ENCODE measurements around the gene ZNF516.

Gene ZNF516

GRCh38 chr18:76322686-76323085 is 172.4 kb downstream of the ZNF516 start:
- Histone ChIP-seq H3K27me3 (replicated peaks) (no peaks in the 10 kb centered on the region), H3K4me3 (ENCODE audit: low read depth, low read length) (no peak overlapping the region), H3K27ac (no peak overlapping the region), H3K36me3 (replicated peaks) (no peaks in the 10 kb centered on the region)
- in situ Hi-C loops (cut with HindIII; ENCODE audit: low pct_ligation_motif_present, low sequenced_read_pairs) = no loop called here
- no peak for DNase-seq
- no peak for TF ChIP-seq CTCF (IDR thresholded peaks at IDR 0.05; ENCODE audit: low read depth, low read length, missing control alignments)

- no peak overlapping the region for H3K27ac ChIP-seq
- no peaks in the 10 kb centered on the region for H3K36me3 ChIP-seq (replicated peaks)
- no peak for TF ChIP-seq CTCF (IDR thresholded peaks at IDR 0.05; ENCODE audit: low read depth, low read length, missing control alignments)
- DNase-seq = no peak
- no peak overlapping the region for H3K4me3 ChIP-seq (ENCODE audit: low read depth, low read length)
- no peaks in the 10 kb centered on the region for H3K27me3 ChIP-seq (replicated peaks)
- in situ Hi-C loops (cut with HindIII; ENCODE audit: low pct_ligation_motif_present, low sequenced_read_pairs) = no loop called here
These were observed 175.7 kb downstream of the ZNF516 start for GRCh38 chr18:76319366-76319765.

GRCh38 chr18:76318607-76319006 is 176.4 kb downstream of the ZNF516 start:
- H3K4me3 ChIP-seq (ENCODE audit: low read depth, low read length) = no peak overlapping the region
- H3K27me3 ChIP-seq (replicated peaks) = no peaks in the 10 kb centered on the region
- H3K36me3 ChIP-seq (replicated peaks) = no peaks in the 10 kb centered on the region
- in situ Hi-C loops (cut with HindIII; ENCODE audit: low pct_ligation_motif_present, low sequenced_read_pairs) = no loop called here
- no peak for DNase-seq
- H3K27ac ChIP-seq = no peak overlapping the region
- TF ChIP-seq CTCF (IDR thresholded peaks at IDR 0.05; ENCODE audit: low read depth, low read length, missing control alignments) = no peak

GRCh38 chr18:76317136-76317535 is 177.9 kb downstream of the ZNF516 start:
- Histone ChIP-seq H3K27ac (no peak overlapping the region), H3K27me3 (replicated peaks) (no peaks in the 10 kb centered on the region), H3K4me3 (ENCODE audit: low read depth, low read length) (no peak overlapping the region), H3K36me3 (replicated peaks) (no peaks in the 10 kb centered on the region)
- in situ Hi-C loops (cut with HindIII; ENCODE audit: low pct_ligation_motif_present, low sequenced_read_pairs) = no loop called here
- no peak for TF ChIP-seq CTCF (IDR thresholded peaks at IDR 0.05; ENCODE audit: low read depth, low read length, missing control alignments)
- DNase-seq = no peak

GRCh38 chr18:76315722-76316230 is 179.3 kb downstream of the ZNF516 start:
- no peak for DNase-seq
- H3K36me3 ChIP-seq (replicated peaks) = no peaks in the 10 kb centered on the region
- TF ChIP-seq CTCF (IDR thresholded peaks at IDR 0.05; ENCODE audit: low read depth, low read length, missing control alignments) = no peak
- H3K4me3 ChIP-seq (ENCODE audit: low read depth, low read length) = no peak overlapping the region
- in situ Hi-C loops (cut with HindIII; ENCODE audit: low pct_ligation_motif_present, low sequenced_read_pairs) = no loop called here
- no peaks in the 10 kb centered on the region for H3K27me3 ChIP-seq (replicated peaks)
- H3K27ac ChIP-seq = no peak overlapping the region

- H3K36me3 ChIP-seq (replicated peaks) = no peaks in the 10 kb centered on the region
- in situ Hi-C loops (cut with HindIII; ENCODE audit: low pct_ligation_motif_present, low sequenced_read_pairs) = no loop called here
- DNase-seq = no peak
- no peaks in the 10 kb centered on the region for H3K27me3 ChIP-seq (replicated peaks)
- TF ChIP-seq CTCF (IDR thresholded peaks at IDR 0.05; ENCODE audit: low read depth, low read length, missing control alignments) = no peak
- H3K27ac ChIP-seq = no peak overlapping the region
- no peak overlapping the region for H3K4me3 ChIP-seq (ENCODE audit: low read depth, low read length)
These were observed 180.5 kb downstream of the ZNF516 start for GRCh38 chr18:76314496-76314895.
